Measurements from ENCODE around the gene LRRC4B. TPM values are rescaled to one million over a fixed set of nuclear protein-coding genes. Genes with fewer than 3 reads are reported as not detected.

The LRRC4B gene
- total and polyA plus RNA-seq, 7 donors = 0.23 to 2.8 (median 2.4) TPM; not detected in 1

DNA sequence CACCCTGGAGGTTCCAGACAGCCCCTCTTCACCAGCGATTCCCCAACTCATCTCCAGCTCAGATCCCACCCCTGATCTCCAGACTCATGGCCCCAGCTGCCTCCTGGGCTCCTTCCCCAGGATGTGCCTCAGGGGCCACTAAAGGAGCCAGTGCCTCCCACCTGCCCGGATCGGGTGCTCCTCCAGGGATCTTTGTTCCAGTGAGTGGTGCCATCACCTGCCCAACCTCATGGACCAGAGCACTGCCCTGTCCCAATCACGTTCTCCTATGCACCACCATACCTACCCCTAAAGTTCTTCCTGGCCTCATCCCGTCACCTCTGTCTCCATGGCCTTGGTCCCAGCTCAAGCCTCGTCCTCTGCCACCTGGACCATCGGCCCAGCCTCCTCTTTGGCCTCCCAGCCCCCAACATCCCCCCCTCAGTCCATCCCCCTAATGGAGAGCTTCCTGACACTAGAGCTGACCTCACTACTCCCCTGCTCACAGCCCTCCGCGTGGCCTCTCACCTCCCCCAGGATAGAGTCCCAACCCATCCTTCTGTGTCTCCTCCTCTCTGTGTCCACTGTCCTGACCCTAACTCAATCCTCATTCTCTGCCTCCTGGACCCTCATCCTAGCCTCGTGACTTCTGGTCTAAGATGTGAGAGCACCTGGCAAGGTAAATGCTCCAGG is 82.8 kb downstream of the LRRC4B start:
- peaks cover 8 to 45% (median 31%) of the 10 kb centered on the region in 3 donors for H3K27me3 ChIP-seq
- WGBS, 2 donors = 90 to 94% methylated on average over 10 of the region's 10 CpGs
- no peak overlapping the region for H3K27ac ChIP-seq
- H3K4me1 ChIP-seq = no peaks in the 10 kb centered on the region
- H3K9me3 ChIP-seq = no peaks in the 10 kb centered on the region
- H3K36me3 ChIP-seq = peaks cover 5 to 45% (median 13%) of the 10 kb centered on the region in 4 donors
- H3K4me3 ChIP-seq = no peak overlapping the region
- intact Hi-C loops (cut with DNase I) = no loop called here
- no peak for DNase-seq
- TF ChIP-seq, protein P1, sequence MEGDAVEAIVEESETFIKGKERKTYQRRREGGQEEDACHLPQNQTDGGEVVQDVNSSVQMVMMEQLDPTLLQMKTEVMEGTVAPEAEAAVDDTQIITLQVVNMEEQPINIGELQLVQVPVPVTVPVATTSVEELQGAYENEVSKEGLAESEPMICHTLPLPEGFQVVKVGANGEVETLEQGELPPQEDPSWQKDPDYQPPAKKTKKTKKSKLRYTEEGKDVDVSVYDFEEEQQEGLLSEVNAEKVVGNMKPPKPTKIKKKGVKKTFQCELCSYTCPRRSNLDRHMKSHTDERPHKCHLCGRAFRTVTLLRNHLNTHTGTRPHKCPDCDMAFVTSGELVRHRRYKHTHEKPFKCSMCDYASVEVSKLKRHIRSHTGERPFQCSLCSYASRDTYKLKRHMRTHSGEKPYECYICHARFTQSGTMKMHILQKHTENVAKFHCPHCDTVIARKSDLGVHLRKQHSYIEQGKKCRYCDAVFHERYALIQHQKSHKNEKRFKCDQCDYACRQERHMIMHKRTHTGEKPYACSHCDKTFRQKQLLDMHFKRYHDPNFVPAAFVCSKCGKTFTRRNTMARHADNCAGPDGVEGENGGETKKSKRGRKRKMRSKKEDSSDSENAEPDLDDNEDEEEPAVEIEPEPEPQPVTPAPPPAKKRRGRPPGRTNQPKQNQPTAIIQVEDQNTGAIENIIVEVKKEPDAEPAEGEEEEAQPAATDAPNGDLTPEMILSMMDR (IDR thresholded peaks at IDR 0.05) = no peak
- TF ChIP-seq EP300 (IDR thresholded peaks at IDR 0.05) = no peak
- no peak for TF ChIP-seq POLR2A (IDR thresholded peaks at IDR 0.05)
- no peak for TF ChIP-seq POLR2AphosphoS5 (IDR thresholded peaks at IDR 0.05)

DNA sequence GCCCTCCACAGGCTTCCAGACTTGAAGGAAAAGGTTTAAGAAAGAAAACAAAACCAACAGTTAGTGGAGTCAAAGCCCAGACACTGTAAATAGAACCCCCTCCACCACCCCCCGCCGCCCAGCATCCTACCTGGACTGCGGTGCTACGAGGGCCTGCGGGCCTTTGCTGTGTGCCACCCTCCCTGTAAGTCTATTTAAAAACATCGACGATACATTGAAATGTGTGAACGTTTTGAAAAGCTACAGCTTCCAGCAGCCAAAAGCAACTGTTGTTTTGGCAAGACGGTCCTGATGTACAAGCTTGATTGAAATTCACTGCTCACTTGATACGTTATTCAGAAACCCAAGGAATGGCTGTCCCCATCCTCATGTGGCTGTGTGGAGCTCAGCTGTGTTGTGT is 85.3 kb downstream of the LRRC4B start:
- peaks cover 8 to 21% (median 14%) of the 10 kb centered on the region in 3 donors for H3K27me3 ChIP-seq
- no peak for DNase-seq
- TF ChIP-seq, protein P1 (IDR thresholded peaks at IDR 0.05) = no peak
- TF ChIP-seq POLR2AphosphoS5 (IDR thresholded peaks at IDR 0.05) = no peak
- TF ChIP-seq POLR2A (IDR thresholded peaks at IDR 0.05) = no peak
- TF ChIP-seq EP300 (IDR thresholded peaks at IDR 0.05) = no peak
- H3K36me3 ChIP-seq = peaks cover 12 to 64% (median 18%) of the 10 kb centered on the region in 4 donors
- H3K4me1 ChIP-seq = peaks cover 0 to 13% (median 3%) of the 10 kb centered on the region in 4 donors
- no peak overlapping the region for H3K27ac ChIP-seq
- no peak overlapping the region for H3K4me3 ChIP-seq
- H3K9me3 ChIP-seq = no peaks in the 10 kb centered on the region
- intact Hi-C loops (cut with DNase I) = no loop called here
- WGBS, 2 donors = 93 to 94% methylated on average over 10 of the region's 10 CpGs

DNA sequence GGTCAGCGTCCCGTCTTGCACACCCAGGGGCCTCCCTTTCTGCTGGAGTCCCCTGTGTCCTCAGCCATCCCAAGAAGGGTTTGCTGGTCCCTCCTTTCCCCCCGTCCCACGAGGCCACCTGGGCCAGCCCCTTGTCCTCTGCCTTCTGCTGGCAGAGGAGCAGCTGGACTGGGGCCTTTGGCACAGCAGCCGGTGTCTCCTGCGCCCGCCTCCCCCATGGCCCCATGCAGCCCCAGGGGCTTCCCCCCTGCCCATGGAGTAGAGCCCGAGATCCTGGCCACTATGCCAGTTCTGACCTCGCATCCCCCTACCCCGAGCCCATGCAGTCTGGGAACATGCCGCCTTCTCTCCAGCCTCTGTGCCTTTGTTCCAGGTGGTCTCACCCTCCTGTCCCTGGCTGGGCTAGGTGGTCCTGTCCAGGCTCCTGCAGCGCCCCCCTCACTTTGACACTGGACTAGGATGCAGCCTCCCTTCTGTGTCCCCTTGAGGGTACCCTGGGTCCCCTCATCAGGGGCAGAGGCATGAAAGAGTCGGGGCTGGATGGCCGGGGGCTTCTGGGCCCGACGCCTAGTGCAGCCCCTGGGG is 85.9 kb downstream of the LRRC4B start:
- Histone ChIP-seq H3K36me3 (peaks cover 12 to 64% (median 18%) of the 10 kb centered on the region in 4 donors), H3K4me1 (peaks cover 0 to 19% (median 8%) of the 10 kb centered on the region in 4 donors), H3K9me3 (no peaks in the 10 kb centered on the region), H3K27me3 (peaks cover 5 to 16% (median 8%) of the 10 kb centered on the region in 3 donors), H3K4me3 (no peak overlapping the region), H3K27ac (no peak overlapping the region)
- no peak for TF ChIP-seq EP300 (IDR thresholded peaks at IDR 0.05)
- TF ChIP-seq POLR2AphosphoS5 (IDR thresholded peaks at IDR 0.05) = no peak
- TF ChIP-seq POLR2A (IDR thresholded peaks at IDR 0.05) = no peak
- TF ChIP-seq, protein P1 (IDR thresholded peaks at IDR 0.05) = no peak
- intact Hi-C loops (cut with DNase I) = no loop called here
- WGBS, 2 donors = 89 to 90% methylated on average over 16 of the region's 16 CpGs
- no peak for DNase-seq

DNA sequence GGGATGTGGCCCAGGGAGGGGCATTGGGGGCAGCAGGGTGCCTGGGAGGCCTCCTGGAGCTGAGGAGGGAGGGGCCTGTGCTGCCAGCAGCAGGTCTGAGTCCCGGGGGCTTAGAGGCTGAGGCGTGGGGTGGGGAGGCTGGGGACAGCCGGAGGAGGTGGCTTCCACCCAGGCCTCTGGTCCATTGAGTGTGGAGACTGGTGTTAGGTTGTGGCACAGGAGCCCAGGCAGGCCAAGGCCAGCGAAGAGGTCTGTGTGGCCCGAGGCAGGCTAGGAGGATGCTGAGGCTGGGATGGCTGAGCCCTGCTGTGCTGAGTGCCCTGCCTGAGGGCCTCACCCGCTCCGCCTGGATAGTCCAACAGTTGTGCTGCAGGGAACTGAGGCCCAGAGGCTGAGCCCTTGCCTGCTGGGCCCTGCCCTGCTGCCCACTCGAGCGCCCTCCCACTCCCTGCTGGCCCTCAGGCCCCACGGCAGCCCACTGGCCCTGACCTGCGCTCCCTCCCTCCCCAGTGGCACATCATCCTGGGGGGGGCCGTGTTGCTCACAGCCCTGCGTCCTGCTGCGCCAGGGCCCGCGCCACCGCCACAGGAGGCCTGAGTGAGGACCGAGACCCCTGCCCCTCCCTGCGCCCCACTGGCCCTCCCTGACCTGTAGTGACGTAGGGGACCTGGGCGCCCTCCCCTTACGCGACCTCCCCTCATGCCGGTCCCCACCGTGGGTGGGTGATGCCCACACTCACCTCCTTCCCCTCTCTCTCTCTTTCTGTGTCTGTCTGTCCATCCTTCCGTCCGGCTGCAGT is 86.7 kb downstream of the LRRC4B start:
- no peaks in the 10 kb centered on the region for H3K9me3 ChIP-seq
- 95 to 96% methylated on average over 27 of the region's 27 CpGs for WGBS, 2 donors
- H3K4me1 ChIP-seq = peaks cover 0 to 26% (median 15%) of the 10 kb centered on the region in 4 donors
- peaks cover 0 to 8% (median under 1%) of the 10 kb centered on the region in 3 donors for H3K27me3 ChIP-seq
- intact Hi-C loops (cut with DNase I) = no loop called here
- H3K4me3 ChIP-seq = no peak overlapping the region
- peaks cover 12 to 64% (median 18%) of the 10 kb centered on the region in 4 donors for H3K36me3 ChIP-seq
- TF ChIP-seq, protein P1 (IDR thresholded peaks at IDR 0.05) = no peak
- no peak for TF ChIP-seq EP300 (IDR thresholded peaks at IDR 0.05)
- no peak overlapping the region for H3K27ac ChIP-seq
- DNase-seq = no peak

All from sigmoid colon (tissue), 7 donors.